K562 (cell line): ENCODE data around the gene MBD3. TPM values are rescaled to one million over a fixed set of nuclear protein-coding genes. Genes with fewer than 3 reads are reported as not detected.

Source experiments
- BMI1 ChIP-seq: fragments of 150-350 bp; IDR thresholded peaks from 2 replicates; pipeline ENCODE4 v1.6.1; 2014; ENCODE audit warnings: low read length
- CHCHD3 ChIP-seq: fragments of 250-450 bp; sonication (Bioruptor Pico); IDR thresholded peaks from 2 replicates; pipeline ENCODE4 v2.1.2; 2022; ENCODE audit warnings: mild to moderate bottlenecking
- CTCFL ChIP-seq: IDR thresholded peaks from 2 replicates; pipeline ENCODE4 v1.6.1; 2011; ENCODE audit warnings: borderline replicate concordance, low read depth, mild to moderate bottlenecking, moderate library complexity, low read length; ENCODE audit not compliant: insufficient read depth, poor library complexity, severe bottlenecking
- E2F1 ChIP-seq: sonication (generic); formaldehyde crosslinking; IDR thresholded peaks from 2 replicates; pipeline ENCODE4 v1.8.1; 2023; ENCODE audit warnings: mild to moderate bottlenecking, missing genetic modification reagents, moderate library complexity
- EP400 ChIP-seq: fragments of 450-650 bp; IDR thresholded peaks from 2 replicates; pipeline ENCODE4 v1.6.1; 2017; ENCODE audit warnings: antibody characterized with exemption, mild to moderate bottlenecking, moderate library complexity
- HMGN3 ChIP-seq: IDR thresholded peaks from 2 replicates; pipeline ENCODE4 v1.6.1; 2011; ENCODE audit warnings: borderline replicate concordance, low read depth, mild to moderate bottlenecking, mixed read lengths, low read length; ENCODE audit not compliant: insufficient read length; ENCODE audit errors: extremely low read depth
- LARP7 ChIP-seq: fragments of 450-650 bp; IDR thresholded peaks from 2 replicates; pipeline ENCODE4 v1.6.1; 2016
- NCOA2 ChIP-seq, 2 experiments: fragments of 450-650 bp; IDR thresholded peaks; 2 replicates each; pipeline ENCODE4 v1.6.1; 2018; ENCODE audit warnings: mild to moderate bottlenecking in 2 of 2, moderate library complexity in 1 of 2; ENCODE audit not compliant: partially characterized antibody in 2 of 2
- NRF1 ChIP-seq, 2 experiments: fragments of 450-650 bp; IDR thresholded peaks in 1 of 2; conservative IDR thresholded peaks in 1 of 2; 2 replicates each; pipeline ENCODE4 v1.6.1; 2014; ENCODE audit warnings: mild to moderate bottlenecking in 2 of 2
- POLR2AphosphoS2 ChIP-seq: IDR thresholded peaks from 2 replicates; pipeline ENCODE4 v1.6.1; 2012; ENCODE audit warnings: low read length, improper control_type of control experiment
- ZC3H8 ChIP-seq: fragments of 450-650 bp; IDR thresholded peaks from 2 replicates; pipeline ENCODE4 v1.6.1; 2017
- ZKSCAN3 ChIP-seq: fragments of 250-450 bp; sonication (Bioruptor Pico); IDR thresholded peaks from 2 replicates; pipeline ENCODE4 v1.4.0; 2020
- ZNF584 ChIP-seq: fragments of 200-800 bp; sonication (Bioruptor generic); IDR thresholded peaks from 2 replicates; pipeline ENCODE4 v1.6.1; 2016; ENCODE audit warnings: low read depth, mild to moderate bottlenecking, missing genetic modification characterization, missing compliant biosample characterization
- polyA plus RNA-seq, 8 experiments: library from polyadenylated mRNA; depleted of rRNA in 4 of 8; stranded (reverse) in 5 of 8; unstranded in 3 of 8; fragments of >200 nt; fragmentation: Nextera tagmentation in 2 of 8; fragmentation: Illumina TruSeq in 1 of 8; extraction: Ambion mirVana in 2 of 8; extraction: Trizol in 1 of 8; gene quantifications; 2 replicates each; pipeline versions ENCODE4 v1.2.1 to v1.2.3, GENCODE V29; 2011 to 2014; ENCODE audit warnings: inconsistent platforms in 1 of 8, missing spikeins in 1 of 8
- total RNA-seq, 7 experiments: library from RNA; depleted of rRNA in 6 of 7; stranded (reverse); fragments of >200 nt in 6 of 7; fragmentation: Illumina TruSeq in 2 of 7; extraction: Trizol in 2 of 7; gene quantifications; 2 replicates each; pipeline versions ENCODE4 v1.2.1 to v1.2.3, GENCODE V29; 2011 to 2021; ENCODE audit warnings: low replicate concordance in 1 of 7
- TF ChIP-seq, protein P1 (sequence below), 2 experiments: fragments of 450-650 bp in 1 of 2; sonication (generic) in 1 of 2; formaldehyde crosslinking in 1 of 2; IDR thresholded peaks; 2 replicates each; pipeline versions ENCODE4 v1.7.1 to v1.9.0; 2016 to 2022; ENCODE audit warnings: inconsistent platforms in 1 of 2, mild to moderate bottlenecking in 1 of 2, missing genetic modification reagents in 1 of 2
- TF ChIP-seq, protein P2 (sequence below): sonication (generic); formaldehyde crosslinking; IDR thresholded peaks from 2 replicates; pipeline ENCODE4 v1.9.0; 2022; ENCODE audit warnings: mild to moderate bottlenecking, missing genetic modification reagents

Gene MBD3
- total and polyA plus RNA-seq, 9 of the 15 experiments (the other 6 are each of a cell fraction or from before 2014, with no cell fraction given): 0.24 to 137 (median 30.9) TPM

DNA sequence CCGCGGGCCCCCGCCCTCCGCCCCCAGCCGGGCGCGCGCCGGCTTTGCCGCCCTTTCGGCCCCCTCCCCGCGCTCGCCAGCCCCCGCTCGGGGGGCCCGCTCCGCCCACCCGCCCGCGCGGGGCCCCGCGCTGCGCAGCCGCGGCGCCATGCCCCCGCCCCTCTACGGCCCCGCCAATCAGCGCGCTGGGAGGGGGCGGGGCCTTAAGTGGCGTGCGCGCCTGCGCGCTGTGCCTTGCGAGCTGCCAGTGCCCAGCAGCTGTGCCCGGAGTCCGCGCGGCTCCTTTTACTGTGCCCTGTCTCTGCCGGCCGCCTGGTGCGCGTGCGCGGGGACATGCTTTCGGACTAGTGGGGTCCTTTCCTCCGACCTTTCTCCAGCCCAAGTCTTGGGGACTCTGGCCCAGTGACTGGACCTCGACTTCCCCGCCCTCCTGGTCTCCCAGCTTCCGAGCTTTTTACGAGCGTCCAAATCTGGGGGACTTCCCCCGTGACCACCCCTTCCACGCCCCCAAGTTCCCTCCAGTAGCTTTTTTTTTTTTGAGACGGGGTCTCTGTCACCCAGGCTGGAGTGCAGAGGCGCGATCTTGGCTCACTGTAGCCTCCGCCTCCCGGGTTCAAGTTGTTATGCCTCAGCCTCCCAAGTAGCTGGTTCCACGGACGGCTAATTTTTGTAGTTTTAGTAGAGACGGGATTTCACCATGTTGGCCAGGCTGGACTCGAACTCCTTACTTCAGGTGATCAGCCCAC is at the start of gene MBD3 (continued):
- TF ChIP-seq POLR2AphosphoS2 (0 out of 2 replicates have a peak, but pooled peaks have one; percentile 57), LARP7 (0 out of 2 replicates have a peak, but pooled peaks have one; percentile 39), NCOA2 (IDR thresholded peaks at IDR 0.05; ENCODE audit: partially characterized antibody in 2 of 2) (no peak), BMI1 (no peak), E2F1 (CRISPR knock-in tag) (no peak), CTCFL (no peak), ZKSCAN3 (no peak), CHCHD3 (CRISPR knock-in tag) (no peak), EP400 (no peak), ZC3H8 (no peak), HMGN3 (peak; percentile 64), ZNF584 (no peak), NRF1 (conservative IDR thresholded peaks at IDR 0.05 in 1 of 2, IDR thresholded peaks at IDR 0.05 in 1 of 2) (peak; percentile 92)
- TF ChIP-seq, protein P1, sequence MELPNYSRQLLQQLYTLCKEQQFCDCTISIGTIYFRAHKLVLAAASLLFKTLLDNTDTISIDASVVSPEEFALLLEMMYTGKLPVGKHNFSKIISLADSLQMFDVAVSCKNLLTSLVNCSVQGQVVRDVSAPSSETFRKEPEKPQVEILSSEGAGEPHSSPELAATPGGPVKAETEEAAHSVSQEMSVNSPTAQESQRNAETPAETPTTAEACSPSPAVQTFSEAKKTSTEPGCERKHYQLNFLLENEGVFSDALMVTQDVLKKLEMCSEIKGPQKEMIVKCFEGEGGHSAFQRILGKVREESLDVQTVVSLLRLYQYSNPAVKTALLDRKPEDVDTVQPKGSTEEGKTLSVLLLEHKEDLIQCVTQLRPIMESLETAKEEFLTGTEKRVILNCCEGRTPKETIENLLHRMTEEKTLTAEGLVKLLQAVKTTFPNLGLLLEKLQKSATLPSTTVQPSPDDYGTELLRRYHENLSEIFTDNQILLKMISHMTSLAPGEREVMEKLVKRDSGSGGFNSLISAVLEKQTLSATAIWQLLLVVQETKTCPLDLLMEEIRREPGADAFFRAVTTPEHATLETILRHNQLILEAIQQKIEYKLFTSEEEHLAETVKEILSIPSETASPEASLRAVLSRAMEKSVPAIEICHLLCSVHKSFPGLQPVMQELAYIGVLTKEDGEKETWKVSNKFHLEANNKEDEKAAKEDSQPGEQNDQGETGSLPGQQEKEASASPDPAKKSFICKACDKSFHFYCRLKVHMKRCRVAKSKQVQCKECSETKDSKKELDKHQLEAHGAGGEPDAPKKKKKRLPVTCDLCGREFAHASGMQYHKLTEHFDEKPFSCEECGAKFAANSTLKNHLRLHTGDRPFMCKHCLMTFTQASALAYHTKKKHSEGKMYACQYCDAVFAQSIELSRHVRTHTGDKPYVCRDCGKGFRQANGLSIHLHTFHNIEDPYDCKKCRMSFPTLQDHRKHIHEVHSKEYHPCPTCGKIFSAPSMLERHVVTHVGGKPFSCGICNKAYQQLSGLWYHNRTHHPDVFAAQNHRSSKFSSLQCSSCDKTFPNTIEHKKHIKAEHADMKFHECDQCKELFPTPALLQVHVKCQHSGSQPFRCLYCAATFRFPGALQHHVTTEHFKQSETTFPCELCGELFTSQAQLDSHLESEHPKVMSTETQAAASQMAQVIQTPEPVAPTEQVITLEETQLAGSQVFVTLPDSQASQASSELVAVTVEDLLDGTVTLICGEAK (IDR thresholded peaks at IDR 0.05): no peak
- TF ChIP-seq, protein P1 (CRISPR knock-in tag; IDR thresholded peaks at IDR 0.05): no peak
- TF ChIP-seq, protein P2, sequence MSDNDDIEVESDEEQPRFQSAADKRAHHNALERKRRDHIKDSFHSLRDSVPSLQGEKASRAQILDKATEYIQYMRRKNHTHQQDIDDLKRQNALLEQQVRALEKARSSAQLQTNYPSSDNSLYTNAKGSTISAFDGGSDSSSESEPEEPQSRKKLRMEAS (CRISPR knock-in tag): no peak
